ENCODE results near the gene WNT2. TPM values are rescaled to one million over a fixed set of nuclear protein-coding genes. Genes with fewer than 3 reads are reported as not detected.

WNT2 gene
- total and polyA plus RNA-seq, 10 of the 15 experiments (the other 5 are each of a cell fraction or from before 2014, with no cell fraction given): 0.07 to 0.34 (median 0.19) TPM

DNA sequence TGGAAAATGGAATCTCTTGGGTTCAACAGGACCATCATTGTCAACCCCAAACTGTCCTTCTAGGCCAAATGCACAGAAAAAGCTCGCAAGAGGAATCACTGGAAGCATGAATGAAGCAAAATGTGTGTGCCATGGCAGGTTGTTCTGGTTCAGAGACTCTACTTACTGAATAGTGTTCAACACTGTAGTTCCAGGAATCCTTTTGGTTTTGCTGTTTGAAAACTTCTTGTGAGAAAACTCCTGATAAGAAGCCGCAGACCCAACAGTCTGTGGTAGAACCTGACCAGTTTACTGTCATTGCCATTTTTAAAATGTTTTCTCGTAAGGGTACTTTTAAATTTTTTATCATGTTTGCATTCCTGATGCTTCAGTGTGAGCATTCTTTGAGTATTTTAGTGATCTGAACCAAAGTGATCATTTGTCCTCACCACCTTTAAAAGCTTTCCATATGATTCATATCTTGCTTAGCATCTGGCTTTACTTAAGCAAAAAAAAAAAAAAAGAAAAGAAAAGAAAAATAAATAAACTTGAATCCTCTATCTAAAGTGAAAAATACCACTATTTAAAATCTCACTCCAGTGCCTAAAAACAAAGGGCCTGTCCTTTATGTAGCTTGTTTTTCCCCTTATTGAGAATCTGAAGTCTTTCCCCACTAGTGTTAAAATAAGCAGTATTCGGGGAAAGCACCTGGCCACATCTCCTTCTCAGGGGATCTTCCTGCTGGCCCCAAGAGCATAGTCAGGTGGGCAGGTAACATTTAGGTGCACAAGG, 92.4 kb downstream of the WNT2 start (continued):
- TF ChIP-seq, protein P1, sequence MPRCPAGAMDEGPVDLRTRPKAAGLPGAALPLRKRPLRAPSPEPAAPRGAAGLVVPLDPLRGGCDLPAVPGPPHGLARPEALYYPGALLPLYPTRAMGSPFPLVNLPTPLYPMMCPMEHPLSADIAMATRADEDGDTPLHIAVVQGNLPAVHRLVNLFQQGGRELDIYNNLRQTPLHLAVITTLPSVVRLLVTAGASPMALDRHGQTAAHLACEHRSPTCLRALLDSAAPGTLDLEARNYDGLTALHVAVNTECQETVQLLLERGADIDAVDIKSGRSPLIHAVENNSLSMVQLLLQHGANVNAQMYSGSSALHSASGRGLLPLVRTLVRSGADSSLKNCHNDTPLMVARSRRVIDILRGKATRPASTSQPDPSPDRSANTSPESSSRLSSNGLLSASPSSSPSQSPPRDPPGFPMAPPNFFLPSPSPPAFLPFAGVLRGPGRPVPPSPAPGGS (IDR thresholded peaks at IDR 0.05; ENCODE audit: borderline replicate concordance, insufficient read depth, low read depth, low read length, poor library complexity, severe bottlenecking): peak; percentile 91
- TF ChIP-seq, protein P2, sequence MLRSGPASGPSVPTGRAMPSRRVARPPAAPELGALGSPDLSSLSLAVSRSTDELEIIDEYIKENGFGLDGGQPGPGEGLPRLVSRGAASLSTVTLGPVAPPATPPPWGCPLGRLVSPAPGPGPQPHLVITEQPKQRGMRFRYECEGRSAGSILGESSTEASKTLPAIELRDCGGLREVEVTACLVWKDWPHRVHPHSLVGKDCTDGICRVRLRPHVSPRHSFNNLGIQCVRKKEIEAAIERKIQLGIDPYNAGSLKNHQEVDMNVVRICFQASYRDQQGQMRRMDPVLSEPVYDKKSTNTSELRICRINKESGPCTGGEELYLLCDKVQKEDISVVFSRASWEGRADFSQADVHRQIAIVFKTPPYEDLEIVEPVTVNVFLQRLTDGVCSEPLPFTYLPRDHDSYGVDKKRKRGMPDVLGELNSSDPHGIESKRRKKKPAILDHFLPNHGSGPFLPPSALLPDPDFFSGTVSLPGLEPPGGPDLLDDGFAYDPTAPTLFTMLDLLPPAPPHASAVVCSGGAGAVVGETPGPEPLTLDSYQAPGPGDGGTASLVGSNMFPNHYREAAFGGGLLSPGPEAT (IDR thresholded peaks at IDR 0.05; ENCODE audit: low read depth): peak; percentile 93; the same call in 1 of the 2 replicates
- TF ChIP-seq, protein P3, sequence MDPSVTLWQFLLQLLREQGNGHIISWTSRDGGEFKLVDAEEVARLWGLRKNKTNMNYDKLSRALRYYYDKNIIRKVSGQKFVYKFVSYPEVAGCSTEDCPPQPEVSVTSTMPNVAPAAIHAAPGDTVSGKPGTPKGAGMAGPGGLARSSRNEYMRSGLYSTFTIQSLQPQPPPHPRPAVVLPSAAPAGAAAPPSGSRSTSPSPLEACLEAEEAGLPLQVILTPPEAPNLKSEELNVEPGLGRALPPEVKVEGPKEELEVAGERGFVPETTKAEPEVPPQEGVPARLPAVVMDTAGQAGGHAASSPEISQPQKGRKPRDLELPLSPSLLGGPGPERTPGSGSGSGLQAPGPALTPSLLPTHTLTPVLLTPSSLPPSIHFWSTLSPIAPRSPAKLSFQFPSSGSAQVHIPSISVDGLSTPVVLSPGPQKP (IDR thresholded peaks at IDR 0.05; ENCODE audit: low read depth, low read length): no peak
- no peak for TF ChIP-seq JUND (IDR thresholded peaks at IDR 0.05; ENCODE audit: low read depth, low read length)
- TF ChIP-seq ATF7 (IDR thresholded peaks at IDR 0.05; ENCODE audit: low read depth): peak; percentile 44; the same call in 1 of the 2 replicates
- 0 out of 2 replicates have a peak, but pooled peaks have one; percentile 30 for TF ChIP-seq MEF2A (IDR thresholded peaks at IDR 0.05; ENCODE audit: insufficient read depth, low read depth, low read length)
- TF ChIP-seq MYB (IDR thresholded peaks at IDR 0.05; ENCODE audit: borderline replicate concordance, low read depth, low read length): no peak
- TF ChIP-seq POLR2A (IDR thresholded peaks at IDR 0.05; ENCODE audit: low read depth, low read length): no peak
- peak; percentile 68; the same call in 1 of the 2 replicates for TF ChIP-seq GATAD2B (conservative IDR thresholded peaks at IDR 0.05; ENCODE audit: low read depth)
- TF ChIP-seq CHD2 (IDR thresholded peaks at IDR 0.05; ENCODE audit: borderline replicate concordance, low read depth, low read length): peak; percentile 63; the same call in 1 of the 2 replicates

Measured in GM12878 (cell line).